Measurements from ENCODE around the gene NDUFB3. TPM values are rescaled to one million over a fixed set of nuclear protein-coding genes. Genes with fewer than 3 reads are reported as not detected.

Gene NDUFB3
- total and polyA plus RNA-seq, 4 donors: 34.2 to 177 (median 53.2) TPM

GRCh38 chr2:201127570-201127969 lies 55.8 kb downstream of the NDUFB3 start (continued):
- TF ChIP-seq HNF4G (IDR thresholded peaks at IDR 0.05) (no peak), GABPA (IDR thresholded peaks at IDR 0.05 in 1 of 2, conservative IDR thresholded peaks at IDR 0.05 in 1 of 2) (no peak), TAF1 (conservative IDR thresholded peaks at IDR 0.05) (no peak), RAD21 (IDR thresholded peaks at IDR 0.05) (no peak)

DNA sequence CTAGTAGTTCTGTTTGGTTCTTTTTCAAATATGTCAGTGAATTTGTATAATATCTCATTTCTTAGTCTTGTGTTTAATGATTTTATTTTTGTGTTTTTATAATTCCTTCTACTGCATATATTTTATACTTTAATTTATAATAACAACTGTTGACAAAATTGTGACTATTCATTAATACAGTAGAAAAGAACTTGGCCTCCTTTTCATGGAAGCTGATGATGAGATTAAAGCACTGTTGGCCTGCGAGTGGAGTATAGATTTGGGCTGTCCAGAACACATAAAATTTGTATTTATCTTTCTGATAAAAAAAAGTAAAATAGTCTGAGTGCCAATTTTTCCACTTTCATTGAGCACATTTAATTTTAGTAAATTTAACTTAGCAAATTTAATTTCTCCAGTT lies 56.2 kb downstream of the NDUFB3 start:
- WGBS: 50% methylated on average over 1 of the region's 1 CpG
- no peak overlapping the region for H3K4me3 ChIP-seq (ENCODE audit: low read depth in 1 of 3, low read length in 3 of 3)
- no peak for TF ChIP-seq YY1 (IDR thresholded peaks at IDR 0.05)
- TF ChIP-seq HNF4A (conservative IDR thresholded peaks at IDR 0.05): no peak
- no peak for TF ChIP-seq TAF1 (conservative IDR thresholded peaks at IDR 0.05)
- no peak for TF ChIP-seq REST (IDR thresholded peaks at IDR 0.05)

DNA sequence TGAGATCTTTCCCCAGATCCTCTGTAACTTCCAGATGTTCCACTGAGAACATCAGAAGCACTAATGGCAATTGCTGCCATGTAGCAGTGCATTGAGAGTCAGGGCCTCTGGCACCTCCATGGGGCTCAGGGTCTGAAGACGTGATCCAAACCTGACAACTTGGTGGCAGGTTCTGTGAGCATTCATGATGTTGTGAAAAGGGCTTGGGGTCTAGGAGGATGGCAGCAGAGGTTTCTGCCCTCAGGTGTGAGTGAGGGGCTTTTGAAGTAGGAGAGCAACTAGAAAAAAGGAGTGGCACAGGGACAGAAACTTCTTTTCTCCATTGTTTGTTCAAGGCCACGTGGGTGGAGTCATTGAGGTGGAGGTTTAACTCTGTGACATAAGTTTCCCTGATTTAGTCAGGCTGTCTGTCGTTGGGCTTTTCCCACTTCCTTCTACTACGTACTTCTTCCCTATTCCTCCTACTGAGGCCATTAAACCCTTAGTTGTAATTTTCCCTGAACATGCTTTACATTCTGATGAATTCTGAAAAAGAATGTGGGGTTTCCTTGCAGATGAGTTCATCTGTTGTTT lies 57.2 kb downstream of the NDUFB3 start:
- H3K36me3 ChIP-seq (ENCODE audit: control insufficient read depth in 4 of 4, insufficient read depth in 3 of 4, low read depth in 1 of 4, low read length in 3 of 4): peaks cover 2 to 12% (median 9%) of the 10 kb centered on the region in 4 donors
- H3K27me3 ChIP-seq (ENCODE audit: control insufficient read depth in 4 of 4, insufficient read depth in 4 of 4, low read length in 3 of 4): no peaks in the 10 kb centered on the region
- DNase-seq (ENCODE audit: low spot score): no peak
- WGBS: 33% methylated on average over 4 of the region's 4 CpGs
- no peak overlapping the region for H3K9ac ChIP-seq (ENCODE audit: low read depth in 1 of 2, low read length in 2 of 2)
- H3K4me3 ChIP-seq (ENCODE audit: low read depth in 1 of 3, low read length in 3 of 3): no peak overlapping the region
- peaks cover 21 to 46% (median 39%) of the 10 kb centered on the region in 4 donors for H3K4me1 ChIP-seq (ENCODE audit: control insufficient read depth in 4 of 4, insufficient read depth in 4 of 4, low read length in 3 of 4)
- TF ChIP-seq RXRA (IDR thresholded peaks at IDR 0.05): peak in 1 of 2 donors; percentile 11
- TF ChIP-seq YY1 (IDR thresholded peaks at IDR 0.05): peak; percentile 20
- no peak for TF ChIP-seq MAX (IDR thresholded peaks at IDR 0.05)
- TF ChIP-seq ZBTB33 (IDR thresholded peaks at IDR 0.05): no peak
- no peaks in the 10 kb centered on the region for H3K9me3 ChIP-seq (ENCODE audit: control insufficient read depth in 4 of 4, low read length in 3 of 4)
- peak overlapping the region; percentile 54 to 64 for H3K27ac ChIP-seq (ENCODE audit: low read depth in 1 of 2, low read length in 2 of 2)

More for the DNA sequence above, 56.2 kb downstream of the NDUFB3 start:
- Histone ChIP-seq H3K4me1 (ENCODE audit: control insufficient read depth in 4 of 4, insufficient read depth in 4 of 4, low read length in 3 of 4) (peaks cover 21 to 56% (median 48%) of the 10 kb centered on the region in 4 donors), H3K9ac (ENCODE audit: low read depth in 1 of 2, low read length in 2 of 2) (peak overlapping the region in 1 of 2 donors; percentile 41), H3K27me3 (ENCODE audit: control insufficient read depth in 4 of 4, insufficient read depth in 4 of 4, low read length in 3 of 4) (no peaks in the 10 kb centered on the region), H3K36me3 (ENCODE audit: control insufficient read depth in 4 of 4, insufficient read depth in 3 of 4, low read depth in 1 of 4, low read length in 3 of 4) (peaks cover 2 to 9% (median 5%) of the 10 kb centered on the region in 4 donors), H3K9me3 (ENCODE audit: control insufficient read depth in 4 of 4, low read length in 3 of 4) (no peaks in the 10 kb centered on the region), H3K27ac (ENCODE audit: low read depth in 1 of 2, low read length in 2 of 2) (peak overlapping the region in 1 of 2 donors; percentile 72)
- no peak for DNase-seq (ENCODE audit: low spot score)
